ENCODE measurements around the gene HEXA.
A peak's percentile ranks its signal among the peaks of the same experiment; 100 is the strongest.

HEXA gene

DNA sequence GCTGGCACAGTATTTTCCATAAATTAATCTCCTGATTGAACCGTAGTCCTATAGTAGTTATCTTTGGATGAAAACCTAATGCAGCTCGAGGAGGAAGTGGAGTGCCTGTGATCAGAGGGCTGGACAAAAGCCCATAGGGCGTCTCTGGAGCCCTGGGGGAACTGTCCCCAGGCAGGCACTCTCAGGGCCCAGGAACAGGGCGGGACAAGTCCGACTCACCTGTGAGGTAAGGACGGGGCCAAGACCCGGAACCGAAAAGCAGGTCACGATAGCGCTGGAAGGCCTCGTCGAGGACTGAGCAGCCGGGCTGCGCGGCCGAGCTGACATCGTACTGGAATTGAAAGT is 341 bp downstream of the HEXA start:
- DNase-seq (ENCODE audit: low read depth in 2 of 2): no peak

GRCh38 chr15:72372361-72372760 is 3.5 kb downstream of the HEXA start:
- DNase-seq (ENCODE audit: low read depth in 2 of 2): no peak

DNA sequence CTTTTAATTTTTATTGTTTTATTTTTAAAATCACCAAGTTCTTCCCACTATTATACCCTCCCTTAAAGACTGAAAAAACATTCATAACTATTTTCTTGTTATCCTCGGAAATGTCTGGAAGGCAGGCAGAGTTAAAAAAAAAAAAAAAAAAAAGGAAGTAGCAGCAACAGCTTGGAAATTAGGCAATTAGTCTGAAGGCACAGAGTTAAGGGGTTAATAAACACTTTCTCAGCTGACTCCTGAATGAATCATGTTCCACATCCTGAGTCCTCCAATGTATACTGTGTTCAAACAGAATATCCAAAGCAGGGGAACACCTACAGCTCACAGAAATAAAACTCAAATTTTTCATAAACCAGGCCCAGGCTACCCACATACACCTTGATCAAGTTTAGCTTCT is 5.8 kb downstream of the HEXA start:
- DNase-seq (ENCODE audit: low read depth in 2 of 2): no peak

DNA sequence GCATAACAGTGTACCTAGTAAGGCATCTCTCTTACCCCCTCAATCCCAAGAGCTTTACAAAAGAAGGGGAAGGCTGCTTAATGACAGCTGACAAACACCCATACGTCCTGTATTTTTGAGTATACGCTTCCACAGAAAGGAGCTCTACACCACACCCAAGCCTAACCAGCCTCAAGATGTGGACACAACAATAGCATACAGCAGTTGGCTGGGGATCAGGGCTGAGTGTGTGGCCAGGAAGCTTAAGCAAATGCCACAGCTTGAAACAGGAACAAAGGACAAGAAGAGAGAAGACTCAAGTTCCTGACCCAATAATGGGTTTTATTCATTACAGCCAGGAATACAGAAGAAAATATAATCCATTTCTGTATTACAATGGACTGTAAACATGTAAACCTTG is 6.9 kb downstream of the HEXA start:
- DNase-seq (ENCODE audit: low read depth in 2 of 2): no peak

DNA sequence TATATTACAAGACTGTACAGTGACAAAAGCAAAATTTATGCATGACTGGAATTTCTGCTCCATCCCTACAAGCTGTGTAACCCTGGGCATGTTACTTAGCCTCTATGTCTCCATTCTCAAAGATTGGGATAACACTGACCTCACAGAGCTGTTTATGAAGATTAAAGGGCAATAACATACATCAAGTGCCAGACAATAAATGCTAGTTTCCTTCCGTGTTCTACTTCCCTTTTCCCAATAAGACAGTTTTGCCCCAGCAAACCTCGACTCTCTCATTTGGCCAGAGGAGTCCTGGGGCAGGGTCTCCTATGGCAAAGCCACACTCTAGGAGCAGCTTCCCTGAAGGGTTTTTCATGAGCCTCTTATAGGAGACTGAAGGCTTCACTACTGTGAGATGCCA is 7.5 kb downstream of the HEXA start:
- no peak for DNase-seq (ENCODE audit: low read depth in 2 of 2)

GRCh38 chr15:72365844-72366243 is 10.0 kb downstream of the HEXA start:
- no peak for DNase-seq (ENCODE audit: low read depth in 2 of 2)

GRCh38 chr15:72361176-72361575 is 14.6 kb downstream of the HEXA start:
- DNase-seq (ENCODE audit: low read depth in 2 of 2): no peak

DNA sequence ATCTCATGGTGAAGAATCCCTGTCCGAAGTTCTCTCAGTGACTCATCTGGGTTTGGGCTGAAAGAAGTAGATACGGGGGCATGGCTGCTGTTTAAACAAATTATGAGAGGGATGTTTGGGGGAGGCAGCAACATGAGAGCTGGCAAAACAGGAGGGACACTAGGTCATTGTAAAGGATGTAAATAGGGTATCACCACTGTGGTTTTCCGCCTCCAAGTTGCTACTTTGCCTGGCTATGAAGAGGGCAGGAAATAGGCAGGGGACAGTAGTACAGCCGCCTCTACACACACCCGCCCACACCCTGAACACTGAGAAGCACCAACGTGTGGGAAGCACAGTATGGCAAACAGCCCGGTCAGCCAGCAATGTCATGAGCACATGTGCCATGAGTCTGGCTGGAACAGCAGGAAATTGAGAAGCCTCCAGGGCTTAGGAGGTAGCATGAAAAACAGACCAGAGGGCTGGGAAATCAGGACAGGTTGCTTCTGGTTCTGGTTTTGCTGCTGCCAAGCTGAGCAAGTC is 17.1 kb downstream of the HEXA start:
- DNase-seq (ENCODE audit: low read depth in 2 of 2): no peak

DNA sequence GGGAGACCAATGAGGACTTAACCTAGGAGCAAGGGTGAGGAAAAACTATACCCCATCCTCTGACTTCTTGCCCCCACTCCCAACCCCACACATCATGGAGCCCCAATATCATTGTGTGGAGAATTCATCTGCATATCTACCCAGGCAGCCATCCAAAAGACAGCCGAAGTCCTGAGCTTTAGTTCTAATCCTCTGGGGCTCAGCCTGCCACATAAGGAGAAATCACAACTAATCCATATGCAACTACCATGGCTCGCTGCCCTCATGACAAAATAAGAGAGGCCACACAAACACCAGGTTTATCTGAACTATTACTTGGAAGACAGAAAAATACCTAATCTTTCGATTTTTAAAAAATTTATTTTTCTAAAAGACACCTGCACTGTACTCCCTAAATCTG is 17.7 kb downstream of the HEXA start:
- no peak for DNase-seq (ENCODE audit: low read depth in 2 of 2)

DNA sequence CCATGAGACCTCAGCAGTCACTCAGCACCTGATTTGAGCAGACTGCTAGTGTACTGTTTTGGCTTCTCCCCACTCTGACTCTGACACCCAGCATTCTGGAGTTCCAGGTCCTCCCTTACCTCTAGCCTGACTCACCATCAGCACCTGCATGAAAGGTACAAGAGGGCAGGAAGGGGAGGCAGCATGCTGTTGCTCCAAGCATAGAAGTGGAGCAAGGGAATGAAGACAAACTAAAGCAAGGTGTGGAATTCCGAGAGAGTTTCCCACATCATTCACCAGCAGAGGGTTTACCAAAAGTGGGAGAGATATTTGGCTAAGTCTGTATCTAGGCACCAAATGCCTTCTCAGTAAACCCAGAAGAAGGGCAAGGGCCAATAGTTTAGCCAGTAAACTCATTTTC is 21.3 kb downstream of the HEXA start:
- DNase-seq (ENCODE audit: low read depth in 2 of 2): no peak

DNA sequence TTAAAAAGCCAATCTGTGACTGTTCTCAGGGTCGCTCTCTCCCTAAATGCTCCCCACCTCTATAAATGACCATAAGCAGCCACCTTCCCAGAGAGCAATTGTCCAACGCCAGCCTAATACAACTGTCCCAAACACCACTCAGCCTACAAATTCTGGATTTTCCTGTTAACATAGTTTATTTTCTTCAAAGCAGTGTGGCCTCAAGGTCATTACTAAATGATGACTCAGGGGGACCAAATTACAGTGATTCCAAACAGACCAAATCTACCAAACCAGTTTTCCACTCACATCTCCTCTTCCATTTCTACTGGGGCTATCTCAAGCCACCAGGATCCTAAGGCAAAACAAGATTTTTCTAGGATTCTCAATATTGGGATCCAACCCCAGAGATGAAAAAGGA is 22.5 kb downstream of the HEXA start:
- no peak for DNase-seq (ENCODE audit: low read depth in 2 of 2)

GRCh38 chr15:72345806-72346205 is 30.0 kb downstream of the HEXA start:
- DNase-seq (ENCODE audit: low read depth in 2 of 2): no peak

GRCh38 chr15:72345280-72345679 is 30.5 kb downstream of the HEXA start:
- no peak for DNase-seq (ENCODE audit: low read depth in 2 of 2)

DNA sequence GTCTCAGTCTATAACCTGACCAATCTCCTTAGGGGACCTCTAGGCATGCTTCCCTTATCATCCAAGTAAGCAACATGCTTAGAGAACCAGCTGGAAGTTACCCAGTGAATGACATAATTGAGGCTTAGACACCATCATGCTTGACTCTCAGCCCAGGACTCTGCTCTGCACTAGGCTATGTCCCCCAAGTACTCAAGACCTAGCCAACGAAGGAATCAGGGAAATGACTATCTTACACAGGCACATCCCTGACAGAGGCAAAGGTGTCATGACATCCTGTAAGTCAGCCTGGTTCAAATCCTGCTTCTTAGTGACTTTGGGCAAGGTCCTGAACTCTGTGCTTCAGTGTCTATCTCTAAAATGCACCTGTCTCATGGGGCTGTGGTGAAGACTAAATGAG is 31.2 kb downstream of the HEXA start:
- DNase-seq (ENCODE audit: low read depth in 2 of 2): no peak

- DNase-seq (ENCODE audit: low read depth in 2 of 2): no peak
Measured at GRCh38 chr15:72342385-72342784, 33.4 kb downstream of the HEXA start.

DNA sequence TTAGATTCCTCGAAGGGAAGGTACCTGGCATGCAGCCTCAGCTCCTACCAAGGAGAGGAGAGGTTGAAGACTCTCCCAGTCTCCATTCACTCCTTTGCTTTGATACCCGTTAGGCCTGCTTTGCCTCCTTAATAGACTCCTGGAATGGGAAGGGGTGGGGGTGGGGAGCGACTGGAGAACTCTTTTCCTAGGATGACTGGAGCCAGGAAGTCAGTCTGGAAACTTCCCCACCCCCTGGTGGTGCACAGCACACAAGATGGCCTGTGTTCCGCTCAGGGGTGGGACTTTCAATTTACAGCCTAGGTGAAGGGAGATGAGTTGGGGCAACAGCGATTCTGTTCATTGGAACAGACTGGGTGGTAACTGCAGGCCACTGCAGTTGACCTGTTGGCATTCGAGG is 34.5 kb downstream of the HEXA start:
- no peak for DNase-seq (ENCODE audit: low read depth in 2 of 2)

DNA sequence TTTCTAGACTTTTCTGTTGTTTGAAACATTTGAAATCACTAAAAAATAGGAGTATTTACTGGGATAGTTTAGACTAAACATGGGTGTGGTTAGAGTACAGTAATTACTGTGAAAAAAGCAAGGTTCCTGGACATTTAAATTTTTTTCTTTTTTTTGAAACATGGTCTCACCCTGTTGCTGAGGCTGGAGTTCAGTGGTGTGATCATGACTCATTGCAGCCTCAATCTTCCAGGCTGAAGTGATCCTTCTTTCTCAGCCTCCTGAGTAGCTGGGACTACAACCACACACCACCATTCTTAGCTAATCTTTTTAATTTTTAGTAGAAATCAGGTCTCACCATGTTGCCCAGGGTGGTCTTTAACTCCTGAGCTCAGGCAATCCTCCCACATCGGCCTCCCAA is 35.4 kb downstream of the HEXA start:
- no peak for DNase-seq (ENCODE audit: low read depth in 2 of 2)

DNA sequence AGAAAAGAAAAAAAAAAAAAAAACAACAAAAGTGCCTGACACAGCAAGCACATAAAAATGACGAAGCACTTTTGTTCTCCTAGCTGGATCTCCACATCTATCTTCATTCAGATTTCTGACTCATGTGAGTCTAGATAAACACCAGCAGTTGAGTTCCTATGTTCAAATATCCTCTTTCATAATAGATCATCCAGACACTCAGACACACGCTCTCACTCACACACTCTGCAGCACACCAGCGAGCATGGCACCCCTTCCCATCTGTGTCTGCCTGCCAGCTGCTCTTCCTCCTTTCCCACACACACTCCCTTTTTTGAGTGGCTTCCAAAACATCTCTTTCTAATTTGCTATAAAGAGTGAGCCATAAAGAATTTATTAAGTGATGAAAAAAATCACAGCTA is 36.0 kb downstream of the HEXA start:
- DNase-seq (ENCODE audit: low read depth in 2 of 2): no peak

- DNase-seq (ENCODE audit: low read depth in 2 of 2): no peak
Measured at GRCh38 chr15:72338617-72339321, 37.0 kb downstream of the HEXA start.

DNA sequence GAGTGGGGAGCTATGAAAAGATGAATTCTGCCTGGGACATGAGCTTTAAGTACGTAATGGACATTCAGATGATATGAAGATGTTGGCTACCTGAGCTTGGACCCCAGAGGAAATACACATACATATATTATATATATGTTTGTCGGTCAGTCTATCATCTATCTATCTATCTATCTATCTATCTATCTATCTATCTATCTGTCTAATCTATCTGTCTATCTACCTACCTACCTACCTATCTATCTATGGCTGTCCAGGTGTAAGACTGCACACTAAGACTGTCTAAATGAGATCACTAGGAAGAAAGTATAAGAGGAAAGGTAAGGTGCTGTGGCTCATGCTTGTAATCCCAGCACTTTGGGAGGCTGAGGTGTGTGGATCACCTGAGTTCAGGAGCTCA is 37.7 kb downstream of the HEXA start:
- DNase-seq (ENCODE audit: low read depth in 2 of 2): no peak

- DNase-seq (ENCODE audit: low read depth in 2 of 2): no peak
Measured at GRCh38 chr15:72334842-72335241, 41.0 kb downstream of the HEXA start.

- no peak for DNase-seq (ENCODE audit: low read depth in 2 of 2)
Measured at GRCh38 chr15:72331021-72331420, 44.8 kb downstream of the HEXA start.

DNA sequence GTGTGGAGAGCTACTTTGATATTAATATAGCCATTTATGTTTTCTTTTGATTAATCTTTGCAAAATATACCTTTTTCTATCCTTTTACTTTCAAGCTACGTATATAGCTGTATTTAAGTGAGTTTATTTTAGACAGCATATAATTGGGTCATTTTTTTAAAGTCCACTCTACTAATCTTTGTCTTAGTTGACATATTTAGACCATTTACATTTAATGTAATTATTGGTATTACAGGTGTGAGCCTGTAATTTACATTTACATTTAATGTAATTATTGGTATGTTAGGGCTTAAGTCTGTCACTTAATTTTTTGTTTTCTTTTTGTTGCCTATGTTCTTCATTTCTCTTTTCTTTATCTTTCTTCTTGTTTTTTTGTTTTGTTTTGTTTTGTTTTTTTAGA is 52.1 kb downstream of the HEXA start:
- no peak for DNase-seq (ENCODE audit: low read depth in 2 of 2)

- DNase-seq (ENCODE audit: low read depth in 2 of 2): peak; percentile 44 to 46
Measured at GRCh38 chr15:72319985-72320671, 55.7 kb downstream of the HEXA start, which contains the start of gene CELF6. Gene CELF6 (minus strand): TSS chr15:72320157. CDS start chr15:72319874, 283 bp downstream.

Data from stimulated activated CD8-positive, alpha-beta memory T cell treated with anti-CD3 and anti-CD28 coated beads, Interleukin-7, amount 100 ng/mL, for 1 hour (primary cell).